PC-9 (cell line): ENCODE data around the gene FANCG. TPM values are rescaled to one million over a fixed set of nuclear protein-coding genes. Genes with fewer than 3 reads are reported as not detected.

Source experiments
- BruUV-seq: library from RNA; stranded (reverse); fragments of 400-500 nt; replicated peaks from 2 replicates; lab custom pipeline; 2021; lab: Mats Ljungman, UMichigan
- CTCF ChIA-PET: fragments of 300-600 bp; sonication (Branson Sonifier 250); formaldehyde crosslinking; loops from one replicate; lab custom pipeline; 2022; ENCODE audit warnings: antibody characterized with exemption; lab: Charles Lee
- POLR2A ChIA-PET: fragments of 300-600 bp; sonication (Branson Sonifier 250); formaldehyde crosslinking; loops from one replicate; lab custom pipeline; 2022; ENCODE audit warnings: antibody characterized with exemption; ENCODE audit not compliant: unreplicated experiment; lab: Charles Lee
- DNase-seq, 2 experiments: peaks; one replicate each; pipeline versions ENCODE4 v3.0.0 to v3.0.0-alpha.2; 2015 to 2022; ENCODE audit warnings: mixed read lengths in 1 of 2
- H2AFZ ChIP-seq: fragments of 200-600 bp; sonication (generic); 2 replicates; pipeline ENCODE4 v1.8.1; 2017; ENCODE audit warnings: antibody characterized with exemption
- H3F3A ChIP-seq: fragments of 200-600 bp; sonication (generic); 2 replicates; pipeline ENCODE4 v1.8.1; 2017; ENCODE audit warnings: antibody characterized with exemption, mild to moderate bottlenecking, low read depth; ENCODE audit not compliant: insufficient read depth
- H3K27ac ChIP-seq: fragments of 200-600 bp; sonication (generic); 2 replicates; pipeline ENCODE4 v1.6.1; 2016; ENCODE audit warnings: mixed run types
- H3K27me3 ChIP-seq: fragments of 200-600 bp; sonication (generic); 2 replicates; pipeline ENCODE4 v1.6.1; 2016; ENCODE audit warnings: low read depth, mixed run types; ENCODE audit not compliant: insufficient read depth
- H3K36me3 ChIP-seq: fragments of 200-600 bp; sonication (generic); 2 replicates; pipeline ENCODE4 v1.6.1; 2016; ENCODE audit warnings: low read depth, mixed run types
- H3K4me1 ChIP-seq: fragments of 200-600 bp; sonication (generic); replicated peaks from 2 replicates; pipeline ENCODE4 v1.6.1; 2016; ENCODE audit warnings: mixed run types; ENCODE audit not compliant: insufficient read depth
- H3K4me2 ChIP-seq: fragments of 200-600 bp; sonication (generic); 2 replicates; pipeline ENCODE4 v1.6.1; 2017; ENCODE audit warnings: mixed run types
- H3K4me3 ChIP-seq: fragments of 200-600 bp; sonication (generic); 2 replicates; pipeline ENCODE4 v1.6.1; 2016; ENCODE audit warnings: mixed run types
- H3K79me2 ChIP-seq: fragments of 200-600 bp; sonication (generic); 2 replicates; pipeline ENCODE4 v1.6.1; 2017; ENCODE audit warnings: low read depth, mixed run types
- H3K9me2 ChIP-seq: fragments of 200-600 bp; sonication (generic); 2 replicates; pipeline ENCODE4 v1.8.1; 2017; ENCODE audit warnings: mild to moderate bottlenecking; ENCODE audit not compliant: insufficient read depth
- H3K9me3 ChIP-seq: fragments of 200-600 bp; sonication (generic); 2 replicates; pipeline ENCODE4 v1.8.1; 2016; ENCODE audit warnings: low read depth; ENCODE audit not compliant: insufficient read depth
- H4K20me1 ChIP-seq: fragments of 200-600 bp; sonication (generic); 2 replicates; pipeline ENCODE4 v1.8.1; 2017; ENCODE audit not compliant: insufficient read depth
- CTCF ChIP-seq: fragments of 200-600 bp; sonication (generic); conservative IDR thresholded peaks from 2 replicates; pipeline ENCODE4 v1.6.1; 2017; ENCODE audit warnings: mixed run types, antibody characterized with exemption, mild to moderate bottlenecking, moderate library complexity
- EZH2 ChIP-seq: fragments of 200-600 bp; sonication (generic); IDR thresholded peaks from 2 replicates; pipeline ENCODE4 v1.8.0; 2017; ENCODE audit warnings: antibody characterized with exemption, low read depth
- intact Hi-C: fragments of 100-400 bp; cut with micrococcal nuclease; formaldehyde crosslinking; loops from one replicate; pipeline ENCODE4 v1.10.0; 2022; ENCODE audit not compliant: unreplicated experiment
- total RNA-seq: library from RNA; stranded (reverse); gene quantifications from 2 replicates; pipeline ENCODE4 v1.2.3, GENCODE V29; 2021

FANCG gene
- total RNA-seq, 1 experiment from 2014 or later: 45.3 TPM

DNA sequence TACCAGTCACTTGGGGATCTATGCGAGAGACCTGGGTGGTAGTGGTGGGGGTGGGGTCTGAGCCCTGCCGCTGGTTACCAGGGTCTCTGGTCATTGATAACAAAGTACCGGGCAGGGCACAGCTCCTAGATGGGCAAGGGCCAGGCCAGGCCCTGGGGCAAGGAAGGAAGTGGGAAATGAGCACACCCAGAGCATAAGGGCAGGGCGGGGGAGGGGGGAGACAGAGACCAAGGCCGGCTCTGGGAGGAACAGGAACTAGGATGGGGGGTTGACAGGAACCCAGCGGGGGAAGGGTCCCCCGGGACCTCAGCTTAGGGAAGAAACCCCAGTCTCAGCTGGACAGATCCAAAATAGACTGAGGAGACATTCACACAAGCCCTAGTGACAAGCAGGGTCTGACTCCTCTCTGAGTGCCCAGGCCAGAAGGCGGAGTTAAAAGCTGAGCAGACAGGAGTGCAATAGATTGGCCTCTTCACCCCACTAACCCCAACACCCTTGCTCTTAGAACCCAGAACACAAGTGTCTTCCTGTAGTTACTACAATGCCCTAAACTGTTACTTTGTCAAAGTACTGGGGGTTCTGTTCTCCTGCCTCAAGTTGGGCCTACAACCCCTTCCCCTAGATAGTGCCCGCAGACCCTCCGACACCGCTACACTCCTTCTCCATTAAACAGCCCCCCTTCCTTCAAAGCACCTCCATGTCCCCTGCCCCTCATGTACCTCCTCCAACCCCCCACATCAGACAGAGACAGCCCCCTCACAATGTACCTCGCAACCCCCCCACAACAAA lies 35.3 kb upstream of the FANCG start:
- no peaks in the 10 kb centered on the region for H3K27me3 ChIP-seq
- peak overlapping the region; percentile 69 for H3K4me3 ChIP-seq
- H3K9me2 ChIP-seq: no peaks in the 10 kb centered on the region
- peaks cover 33% of the 10 kb centered on the region for H3K4me1 ChIP-seq
- no peak for DNase-seq
- 0 out of 2 replicates have a peak, but pooled peaks cover 4% of the 10 kb centered on the region for H3K79me2 ChIP-seq
- H3K36me3 ChIP-seq: no peaks in the 10 kb centered on the region
- H3F3A ChIP-seq: peaks cover 8% of the 10 kb centered on the region; the same call in 1 of the 2 replicates
- BruUV-seq: TSS peak; percentile 42
- intact Hi-C loops: loop anchor here (5.0 to 10.0 kb wide), 2 partner anchors 448 to 490 kb away; partner anchors contain the start of gene TESK1
- TF ChIP-seq CTCF (no peak), EZH2 (no peak)
- H3K27ac ChIP-seq: no peak overlapping the region
- H3K4me2 ChIP-seq: peak overlapping the region; percentile 96
- no peaks in the 10 kb centered on the region for H3K9me3 ChIP-seq
- no peak overlapping the region for H2AFZ ChIP-seq
- CTCF ChIA-PET: interaction anchor here (0.5 to 1.1 kb wide), 4 partner anchors 47 to 325 kb away, joined by 3 to 4 read pairs (median 3); partner anchors contain the start of gene UNC13B
- POLR2A ChIA-PET: interaction anchor here (0.6 to 0.7 kb wide), 2 partner anchors 36 to 42 kb away, joined by 3 to 5 read pairs; partner anchors contain the start of gene VCP
- no peaks in the 10 kb centered on the region for H4K20me1 ChIP-seq

DNA sequence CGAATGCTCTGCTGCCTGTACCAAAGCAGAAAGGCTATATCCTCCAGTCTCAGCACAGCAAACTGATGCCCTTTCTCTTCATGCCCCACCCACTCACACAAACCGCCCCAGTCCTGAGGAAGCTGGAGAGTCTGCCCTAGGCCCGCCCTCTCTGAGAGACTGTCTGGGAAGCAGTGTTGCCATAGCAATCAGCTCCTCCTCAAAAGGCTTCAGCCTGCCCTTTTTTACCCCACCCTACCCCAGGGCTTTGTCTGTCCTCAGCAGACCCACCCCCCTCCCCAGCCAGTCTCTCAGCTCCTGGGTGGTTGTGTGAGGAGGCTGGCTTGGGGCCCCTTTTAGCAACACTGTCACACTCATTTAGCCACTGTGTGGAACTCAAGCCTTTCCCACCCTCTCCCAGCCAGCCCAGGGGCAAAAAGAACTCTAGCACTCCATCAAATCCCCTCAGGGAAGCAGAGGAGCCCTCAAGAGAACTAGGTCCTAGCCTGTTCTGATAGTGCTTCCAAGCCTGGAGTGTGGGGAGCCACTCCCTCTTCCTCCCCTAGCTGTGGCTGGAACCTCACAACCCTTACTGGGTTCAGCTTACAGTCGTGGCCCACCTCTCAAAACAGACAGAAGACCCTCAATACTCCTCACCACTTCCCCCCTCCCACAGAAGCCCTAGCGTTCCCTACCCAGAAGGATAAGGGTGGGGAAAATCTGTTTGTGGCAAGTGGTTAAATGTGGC lies 34.5 kb upstream of the FANCG start:
- Histone ChIP-seq H3K9me2 (no peaks in the 10 kb centered on the region), H3K79me2 (0 out of 2 replicates have a peak, but pooled peaks cover 4% of the 10 kb centered on the region), H2AFZ (no peak overlapping the region), H3K4me3 (peak overlapping the region; percentile 69; the same call in 1 of the 2 replicates), H3F3A (peaks cover 8% of the 10 kb centered on the region; the same call in 1 of the 2 replicates), H4K20me1 (no peaks in the 10 kb centered on the region), H3K9me3 (no peaks in the 10 kb centered on the region), H3K4me1 (peaks cover 33% of the 10 kb centered on the region), H3K27ac (no peak overlapping the region), H3K36me3 (no peaks in the 10 kb centered on the region), H3K4me2 (peak overlapping the region; percentile 96), H3K27me3 (no peaks in the 10 kb centered on the region)
- DNase-seq: peak; percentile 50 to 72
- ChIA-PET POLR2A (no interaction called here), CTCF (no interaction called here)
- BruUV-seq: TSS peak; percentile 22
- TF ChIP-seq CTCF: no peak
- TF ChIP-seq EZH2: no peak
- intact Hi-C loops: loop anchor here (5.0 to 10.0 kb wide), 2 partner anchors 447 to 491 kb away; partner anchors contain the start of gene TESK1
